ENCODE results near the gene LPIN2. TPM values are rescaled to one million over a fixed set of nuclear protein-coding genes. Genes with fewer than 3 reads are reported as not detected.

Gene LPIN2
- total and polyA plus RNA-seq, 2 of the 13 experiments (the other 11 are each of a cell fraction or from before 2014, with no cell fraction given), result 46.0 to 119 TPM

- TF ChIP-seq ZBTB40 (IDR thresholded peaks at IDR 0.05) (peak; percentile 52), ZBTB40 (CRISPR knock-in tag; IDR thresholded peaks at IDR 0.05) (peak; percentile 23; the same call in 1 of the 2 replicates), ZMYM4 (CRISPR knock-in tag; IDR thresholded peaks at IDR 0.05) (peak; percentile 92), MATR3 (CRISPR knock-in tag; IDR thresholded peaks at IDR 0.05) (no peak), MIER3 (CRISPR knock-in tag; IDR thresholded peaks at IDR 0.05; ENCODE audit: borderline replicate concordance) (peak; percentile 88; the same call in 1 of the 2 replicates), BCLAF1 (IDR thresholded peaks at IDR 0.05) (no peak), ZSCAN9 (CRISPR knock-in tag; IDR thresholded peaks at IDR 0.05; ENCODE audit: borderline replicate concordance) (peak; percentile 76; the same call in 1 of the 2 replicates), SOX13 (IDR thresholded peaks at IDR 0.05) (no peak), SOX13 (CRISPR knock-in tag; conservative IDR thresholded peaks at IDR 0.05 in 1 of 2, IDR thresholded peaks at IDR 0.05 in 1 of 2) (peak in 1 of 2 experiments; percentile 78; a peak in 1 of 4 replicates), HNF4G (IDR thresholded peaks at IDR 0.05; ENCODE audit: borderline replicate concordance, low read depth, low read length) (peak; percentile 80; the same call in 1 of the 2 replicates), HNF4G (CRISPR knock-in tag; IDR thresholded peaks at IDR 0.05; ENCODE audit: borderline replicate concordance, low read depth) (peak; percentile 92; the same call in 1 of the 2 replicates), GZF1 (CRISPR knock-in tag; IDR thresholded peaks at IDR 0.05) (no peak)
These were observed 48.0 kb upstream of the LPIN2 start (continued) for GRCh38 chr18:3060667-3061580.

All from HepG2 (cell line).